GM15510 (cell line): ENCODE data around the gene BHLHE23.

Experiments
- POLR2A ChIP-seq: IDR thresholded peaks from 3 replicates; pipeline ENCODE4 v1.6.1; 2011; ENCODE audit warnings: borderline replicate concordance; ENCODE audit not compliant: insufficient read length; ENCODE audit errors: extremely low read depth

The BHLHE23 gene

GRCh38 chr20:63006540-63007359 is at the start of gene BHLHE23:
TSS of gene BHLHE23 (minus strand) at chr20:63006964. CDS start at chr20:63006774, 190 bp downstream.
- TF ChIP-seq POLR2A: no peak

DNA sequence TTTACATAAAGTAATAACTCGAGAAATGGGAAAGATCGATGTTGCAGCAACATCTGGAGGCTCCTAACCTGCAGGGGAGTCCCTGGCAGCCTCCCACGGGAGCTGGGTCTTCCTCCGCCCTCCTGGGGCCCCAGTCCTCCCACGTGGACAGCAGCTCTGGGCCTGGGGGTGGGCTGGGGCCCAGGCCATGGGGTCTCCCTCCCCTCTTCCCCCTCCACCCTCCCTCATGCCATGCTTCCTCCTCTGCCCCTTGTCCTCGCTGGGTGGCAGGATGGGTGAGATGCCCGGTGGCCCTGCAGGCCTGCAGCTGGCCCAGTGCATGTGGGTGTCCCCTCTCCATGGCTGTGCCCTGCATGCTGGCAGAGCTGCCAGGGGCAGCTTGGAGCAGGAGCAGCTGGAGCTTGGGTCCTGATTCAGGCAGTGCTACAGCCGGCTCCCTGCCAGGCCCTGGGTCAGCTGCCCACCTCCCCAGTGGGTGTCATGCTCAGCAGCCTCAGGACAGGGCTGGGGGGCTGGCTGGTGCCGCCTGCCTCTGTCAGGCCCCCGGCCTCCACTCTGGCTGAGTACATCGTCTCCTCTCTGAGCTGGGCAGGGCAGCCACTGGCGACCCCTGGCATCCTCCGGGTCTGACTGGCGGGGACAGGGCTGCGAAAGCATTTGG is 48.9 kb upstream of the BHLHE23 start:
- no peak for TF ChIP-seq POLR2A

DNA sequence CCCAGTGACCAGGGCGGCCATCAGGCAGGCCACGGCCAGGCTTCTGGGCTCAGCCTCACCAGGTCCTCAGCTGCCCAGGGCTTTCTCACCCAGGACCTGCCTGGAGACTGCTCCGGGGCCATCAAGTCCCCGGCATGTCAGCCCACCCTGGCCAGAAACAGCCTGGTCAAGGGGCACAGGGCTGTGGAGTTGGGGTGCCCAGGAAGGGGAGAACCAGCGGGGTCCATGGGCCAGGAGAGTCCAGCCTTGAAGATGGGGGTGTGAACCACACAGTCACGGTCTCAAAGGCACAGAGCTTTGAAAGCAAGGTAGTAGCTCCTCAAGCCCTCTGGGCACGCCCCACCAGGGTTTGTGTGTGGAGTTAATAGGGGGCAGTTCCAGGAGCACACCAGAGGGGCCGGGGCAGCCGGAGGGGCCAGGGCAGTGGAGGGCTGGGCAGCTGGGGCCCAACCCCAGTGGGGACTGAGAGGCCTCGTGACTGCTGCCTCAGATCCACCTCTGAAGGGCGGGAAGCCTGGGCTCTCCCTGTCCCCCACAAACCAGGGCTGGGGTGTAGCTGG is 48.0 kb upstream of the BHLHE23 start:
- no peak for TF ChIP-seq POLR2A

DNA sequence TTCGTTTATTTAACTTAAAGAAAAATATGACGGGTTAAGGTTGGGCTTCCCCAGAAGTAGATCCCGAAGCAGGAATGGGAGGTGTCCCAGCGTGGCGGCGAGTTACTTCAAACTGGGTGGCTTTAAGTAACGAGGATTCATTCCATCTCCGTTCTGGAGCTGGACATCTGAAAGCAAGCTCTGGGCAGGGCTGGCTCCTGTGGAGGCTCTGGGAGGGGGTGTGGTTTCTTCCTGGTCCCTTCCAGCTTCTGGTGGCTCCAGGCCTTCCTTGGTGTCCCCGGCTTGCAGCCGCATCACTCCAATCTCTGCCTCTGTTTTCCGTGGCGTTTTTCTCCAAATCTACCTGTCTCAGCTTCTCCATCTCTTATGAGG is 47.3 kb upstream of the BHLHE23 start:
- no peak for TF ChIP-seq POLR2A

- no peak for TF ChIP-seq POLR2A
These were observed 46.8 kb upstream of the BHLHE23 start for GRCh38 chr20:63053432-63054102.

DNA sequence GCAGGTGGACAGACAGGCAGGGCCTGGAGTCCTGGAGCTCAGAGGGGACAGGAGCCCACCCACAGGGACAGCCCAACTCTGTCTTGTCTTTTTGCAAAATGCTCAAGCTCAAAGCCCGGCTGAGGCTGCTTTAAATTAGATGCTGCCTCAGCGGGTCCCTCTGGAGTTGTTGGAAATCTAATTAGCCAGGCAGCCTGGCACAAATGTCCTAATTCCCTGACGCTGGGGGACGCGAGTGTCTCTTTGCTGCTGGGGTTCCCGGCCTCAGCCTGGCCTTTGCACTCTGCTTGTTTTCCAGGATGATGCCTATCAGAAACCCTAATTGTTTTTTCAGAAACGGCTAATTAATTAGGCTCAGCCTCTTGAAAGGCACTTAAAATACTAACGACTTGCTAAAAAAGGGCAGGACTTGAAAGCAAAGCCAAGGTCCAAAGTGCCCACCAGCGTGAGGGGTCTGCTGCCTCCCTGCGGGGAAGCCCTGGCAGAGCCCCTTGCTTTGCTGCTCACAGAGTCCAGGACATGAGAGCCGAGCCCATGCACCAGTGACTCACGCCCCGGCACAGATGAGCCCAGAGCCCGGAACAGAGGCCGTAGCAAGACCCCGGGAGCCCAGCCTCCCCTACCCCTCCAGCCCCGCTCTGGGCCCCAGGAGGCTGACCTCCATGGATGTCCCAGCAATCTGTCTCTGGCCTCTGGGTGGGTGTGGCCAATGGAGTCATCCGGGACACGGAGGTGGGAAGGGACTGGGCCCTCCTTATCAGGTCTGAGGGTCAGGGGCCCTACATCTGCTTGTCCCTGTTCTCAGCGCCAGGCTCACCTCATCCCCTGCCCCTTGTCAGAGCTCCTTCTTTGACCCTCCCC is 46.0 kb upstream of the BHLHE23 start:
- TF ChIP-seq POLR2A: no peak

- no peak for TF ChIP-seq POLR2A
These were observed 45.1 kb upstream of the BHLHE23 start for GRCh38 chr20:63051911-63052310.

- TF ChIP-seq POLR2A: no peak
These were observed 44.6 kb upstream of the BHLHE23 start for GRCh38 chr20:63051186-63051860.

DNA sequence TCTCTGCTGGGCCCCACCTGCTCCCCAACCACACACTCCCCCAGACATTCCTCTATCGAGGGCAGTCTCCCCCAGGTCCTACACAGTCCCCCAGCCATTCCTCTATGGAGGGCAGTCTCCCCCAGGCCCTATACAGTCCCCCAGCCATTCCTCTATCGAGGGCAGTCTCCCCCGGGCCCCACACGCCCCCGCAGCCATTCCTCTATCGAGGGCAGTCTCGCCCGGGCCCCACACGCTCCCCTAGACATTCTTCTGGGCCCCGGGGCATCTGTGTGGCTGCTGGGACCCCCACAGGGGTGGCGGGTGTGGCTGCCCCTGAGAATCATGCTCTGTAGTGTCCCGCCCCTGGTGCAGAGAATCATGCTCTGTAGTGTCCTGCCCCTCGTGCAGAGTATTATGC is 43.6 kb upstream of the BHLHE23 start:
- no peak for TF ChIP-seq POLR2A

GRCh38 chr20:63049561-63050221 is 42.9 kb upstream of the BHLHE23 start:
- no peak for TF ChIP-seq POLR2A

GRCh38 chr20:63049191-63049518 is 42.4 kb upstream of the BHLHE23 start:
- no peak for TF ChIP-seq POLR2A

GRCh38 chr20:63048516-63049190 is 41.9 kb upstream of the BHLHE23 start:
- no peak for TF ChIP-seq POLR2A

- TF ChIP-seq POLR2A: no peak
These were observed 41.2 kb upstream of the BHLHE23 start for GRCh38 chr20:63047946-63048345.
